GM23338 (cell line): Measurements from ENCODE around the gene FRMD3.

Source experiments
- CREB1 ChIP-seq: fragments of 250-450 bp; sonication (Bioruptor Pico); IDR thresholded peaks from 2 replicates; pipeline ENCODE4 v1.5.0; 2020; ENCODE audit warnings: low read depth, mild to moderate bottlenecking, moderate library complexity
- EZH2 ChIP-seq: fragments of 200-600 bp; sonication (generic); IDR thresholded peaks from one replicate; pipeline ENCODE4 v1.8.0; 2017; ENCODE audit warnings: antibody characterized with exemption, mild to moderate bottlenecking, low read depth; ENCODE audit not compliant: unreplicated experiment
- EZH2phosphoT487 ChIP-seq: fragments of 200-600 bp; sonication (generic); IDR thresholded peaks from one replicate; pipeline ENCODE4 v1.8.1; 2018; ENCODE audit warnings: antibody characterized with exemption; ENCODE audit not compliant: unreplicated experiment
- JUNB ChIP-seq: IDR thresholded peaks from one replicate; pipeline ENCODE4 v1.6.1; 2016; ENCODE audit warnings: antibody characterized with exemption; ENCODE audit not compliant: unreplicated experiment
- NANOG ChIP-seq: IDR thresholded peaks from 2 replicates; pipeline ENCODE4 v1.6.1; 2016; ENCODE audit warnings: antibody characterized with exemption, borderline replicate concordance
- POLR2AphosphoS5 ChIP-seq: IDR thresholded peaks from 2 replicates; pipeline ENCODE4 v1.6.1; 2016; ENCODE audit warnings: antibody characterized with exemption, low read depth
- STAT1 ChIP-seq: IDR thresholded peaks from one replicate; pipeline ENCODE4 v1.6.1; 2016; ENCODE audit warnings: antibody characterized with exemption; ENCODE audit not compliant: unreplicated experiment
- ZNF114 ChIP-seq: fragments of 250-450 bp; sonication (Bioruptor Pico); IDR thresholded peaks from 2 replicates; pipeline ENCODE4 v1.5.0; 2020; ENCODE audit warnings: mild to moderate bottlenecking, moderate library complexity
- ZNF331 ChIP-seq: fragments of 250-450 bp; sonication (Bioruptor Pico); IDR thresholded peaks from 2 replicates; pipeline ENCODE4 v1.5.0; 2020; ENCODE audit warnings: low read depth, mild to moderate bottlenecking, moderate library complexity
- TF ChIP-seq, protein P1 (sequence below), 2 experiments: fragments of 200-600 bp in 1 of 2; sonication (generic) in 1 of 2; conservative IDR thresholded peaks; 2 replicates each; pipeline versions ENCODE4 v1.5.1 to v1.6.1; 2016 to 2017; ENCODE audit warnings: antibody characterized with exemption in 2 of 2, low read depth in 2 of 2, mild to moderate bottlenecking in 2 of 2, moderate library complexity in 1 of 2
- TF ChIP-seq, protein P2 (sequence below): IDR thresholded peaks from one replicate; pipeline ENCODE4 v1.6.1; 2018; ENCODE audit warnings: antibody characterized with exemption; ENCODE audit not compliant: unreplicated experiment
- TF ChIP-seq, protein P3 (sequence below): fragments of 250-450 bp; sonication (Bioruptor Pico); IDR thresholded peaks from 2 replicates; pipeline ENCODE4 v1.5.0; 2020; ENCODE audit warnings: mild to moderate bottlenecking, moderate library complexity

DNA sequence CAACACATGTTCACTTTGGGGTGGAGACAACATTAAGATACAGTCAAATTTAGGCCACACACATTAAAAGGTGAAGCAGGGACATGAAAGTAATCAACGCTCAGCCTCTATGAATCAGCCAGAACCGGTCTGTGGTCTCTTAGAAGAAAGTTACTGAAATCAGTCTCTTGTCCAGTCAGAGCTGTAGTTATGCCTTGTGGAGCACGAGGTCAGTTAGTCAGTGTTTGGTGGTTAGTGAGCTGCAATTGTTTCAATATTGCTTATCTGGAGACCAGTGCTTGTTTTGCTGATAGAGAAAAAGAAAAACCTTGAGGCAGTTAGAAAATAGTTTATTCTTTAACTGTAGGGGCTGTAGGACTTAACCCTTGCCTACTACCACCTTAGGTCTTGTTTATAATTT, 317.5 kb downstream of the FRMD3 start:
- TF ChIP-seq, protein P1, sequence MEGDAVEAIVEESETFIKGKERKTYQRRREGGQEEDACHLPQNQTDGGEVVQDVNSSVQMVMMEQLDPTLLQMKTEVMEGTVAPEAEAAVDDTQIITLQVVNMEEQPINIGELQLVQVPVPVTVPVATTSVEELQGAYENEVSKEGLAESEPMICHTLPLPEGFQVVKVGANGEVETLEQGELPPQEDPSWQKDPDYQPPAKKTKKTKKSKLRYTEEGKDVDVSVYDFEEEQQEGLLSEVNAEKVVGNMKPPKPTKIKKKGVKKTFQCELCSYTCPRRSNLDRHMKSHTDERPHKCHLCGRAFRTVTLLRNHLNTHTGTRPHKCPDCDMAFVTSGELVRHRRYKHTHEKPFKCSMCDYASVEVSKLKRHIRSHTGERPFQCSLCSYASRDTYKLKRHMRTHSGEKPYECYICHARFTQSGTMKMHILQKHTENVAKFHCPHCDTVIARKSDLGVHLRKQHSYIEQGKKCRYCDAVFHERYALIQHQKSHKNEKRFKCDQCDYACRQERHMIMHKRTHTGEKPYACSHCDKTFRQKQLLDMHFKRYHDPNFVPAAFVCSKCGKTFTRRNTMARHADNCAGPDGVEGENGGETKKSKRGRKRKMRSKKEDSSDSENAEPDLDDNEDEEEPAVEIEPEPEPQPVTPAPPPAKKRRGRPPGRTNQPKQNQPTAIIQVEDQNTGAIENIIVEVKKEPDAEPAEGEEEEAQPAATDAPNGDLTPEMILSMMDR (conservative IDR thresholded peaks at IDR 0.05; ENCODE audit: low read depth in 2 of 2), result no peak
- TF ChIP-seq ZNF331 (CRISPR knock-in tag), result no peak
- TF ChIP-seq EZH2, result no peak
- TF ChIP-seq CREB1 (CRISPR knock-in tag), result no peak
- TF ChIP-seq JUNB, result no peak
- no peak for TF ChIP-seq EZH2phosphoT487
- TF ChIP-seq, protein P2, sequence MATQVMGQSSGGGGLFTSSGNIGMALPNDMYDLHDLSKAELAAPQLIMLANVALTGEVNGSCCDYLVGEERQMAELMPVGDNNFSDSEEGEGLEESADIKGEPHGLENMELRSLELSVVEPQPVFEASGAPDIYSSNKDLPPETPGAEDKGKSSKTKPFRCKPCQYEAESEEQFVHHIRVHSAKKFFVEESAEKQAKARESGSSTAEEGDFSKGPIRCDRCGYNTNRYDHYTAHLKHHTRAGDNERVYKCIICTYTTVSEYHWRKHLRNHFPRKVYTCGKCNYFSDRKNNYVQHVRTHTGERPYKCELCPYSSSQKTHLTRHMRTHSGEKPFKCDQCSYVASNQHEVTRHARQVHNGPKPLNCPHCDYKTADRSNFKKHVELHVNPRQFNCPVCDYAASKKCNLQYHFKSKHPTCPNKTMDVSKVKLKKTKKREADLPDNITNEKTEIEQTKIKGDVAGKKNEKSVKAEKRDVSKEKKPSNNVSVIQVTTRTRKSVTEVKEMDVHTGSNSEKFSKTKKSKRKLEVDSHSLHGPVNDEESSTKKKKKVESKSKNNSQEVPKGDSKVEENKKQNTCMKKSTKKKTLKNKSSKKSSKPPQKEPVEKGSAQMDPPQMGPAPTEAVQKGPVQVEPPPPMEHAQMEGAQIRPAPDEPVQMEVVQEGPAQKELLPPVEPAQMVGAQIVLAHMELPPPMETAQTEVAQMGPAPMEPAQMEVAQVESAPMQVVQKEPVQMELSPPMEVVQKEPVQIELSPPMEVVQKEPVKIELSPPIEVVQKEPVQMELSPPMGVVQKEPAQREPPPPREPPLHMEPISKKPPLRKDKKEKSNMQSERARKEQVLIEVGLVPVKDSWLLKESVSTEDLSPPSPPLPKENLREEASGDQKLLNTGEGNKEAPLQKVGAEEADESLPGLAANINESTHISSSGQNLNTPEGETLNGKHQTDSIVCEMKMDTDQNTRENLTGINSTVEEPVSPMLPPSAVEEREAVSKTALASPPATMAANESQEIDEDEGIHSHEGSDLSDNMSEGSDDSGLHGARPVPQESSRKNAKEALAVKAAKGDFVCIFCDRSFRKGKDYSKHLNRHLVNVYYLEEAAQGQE, result no peak
- TF ChIP-seq ZNF114 (CRISPR knock-in tag), result no peak
- no peak for TF ChIP-seq POLR2AphosphoS5
- TF ChIP-seq STAT1, result no peak
- TF ChIP-seq, protein P3, sequence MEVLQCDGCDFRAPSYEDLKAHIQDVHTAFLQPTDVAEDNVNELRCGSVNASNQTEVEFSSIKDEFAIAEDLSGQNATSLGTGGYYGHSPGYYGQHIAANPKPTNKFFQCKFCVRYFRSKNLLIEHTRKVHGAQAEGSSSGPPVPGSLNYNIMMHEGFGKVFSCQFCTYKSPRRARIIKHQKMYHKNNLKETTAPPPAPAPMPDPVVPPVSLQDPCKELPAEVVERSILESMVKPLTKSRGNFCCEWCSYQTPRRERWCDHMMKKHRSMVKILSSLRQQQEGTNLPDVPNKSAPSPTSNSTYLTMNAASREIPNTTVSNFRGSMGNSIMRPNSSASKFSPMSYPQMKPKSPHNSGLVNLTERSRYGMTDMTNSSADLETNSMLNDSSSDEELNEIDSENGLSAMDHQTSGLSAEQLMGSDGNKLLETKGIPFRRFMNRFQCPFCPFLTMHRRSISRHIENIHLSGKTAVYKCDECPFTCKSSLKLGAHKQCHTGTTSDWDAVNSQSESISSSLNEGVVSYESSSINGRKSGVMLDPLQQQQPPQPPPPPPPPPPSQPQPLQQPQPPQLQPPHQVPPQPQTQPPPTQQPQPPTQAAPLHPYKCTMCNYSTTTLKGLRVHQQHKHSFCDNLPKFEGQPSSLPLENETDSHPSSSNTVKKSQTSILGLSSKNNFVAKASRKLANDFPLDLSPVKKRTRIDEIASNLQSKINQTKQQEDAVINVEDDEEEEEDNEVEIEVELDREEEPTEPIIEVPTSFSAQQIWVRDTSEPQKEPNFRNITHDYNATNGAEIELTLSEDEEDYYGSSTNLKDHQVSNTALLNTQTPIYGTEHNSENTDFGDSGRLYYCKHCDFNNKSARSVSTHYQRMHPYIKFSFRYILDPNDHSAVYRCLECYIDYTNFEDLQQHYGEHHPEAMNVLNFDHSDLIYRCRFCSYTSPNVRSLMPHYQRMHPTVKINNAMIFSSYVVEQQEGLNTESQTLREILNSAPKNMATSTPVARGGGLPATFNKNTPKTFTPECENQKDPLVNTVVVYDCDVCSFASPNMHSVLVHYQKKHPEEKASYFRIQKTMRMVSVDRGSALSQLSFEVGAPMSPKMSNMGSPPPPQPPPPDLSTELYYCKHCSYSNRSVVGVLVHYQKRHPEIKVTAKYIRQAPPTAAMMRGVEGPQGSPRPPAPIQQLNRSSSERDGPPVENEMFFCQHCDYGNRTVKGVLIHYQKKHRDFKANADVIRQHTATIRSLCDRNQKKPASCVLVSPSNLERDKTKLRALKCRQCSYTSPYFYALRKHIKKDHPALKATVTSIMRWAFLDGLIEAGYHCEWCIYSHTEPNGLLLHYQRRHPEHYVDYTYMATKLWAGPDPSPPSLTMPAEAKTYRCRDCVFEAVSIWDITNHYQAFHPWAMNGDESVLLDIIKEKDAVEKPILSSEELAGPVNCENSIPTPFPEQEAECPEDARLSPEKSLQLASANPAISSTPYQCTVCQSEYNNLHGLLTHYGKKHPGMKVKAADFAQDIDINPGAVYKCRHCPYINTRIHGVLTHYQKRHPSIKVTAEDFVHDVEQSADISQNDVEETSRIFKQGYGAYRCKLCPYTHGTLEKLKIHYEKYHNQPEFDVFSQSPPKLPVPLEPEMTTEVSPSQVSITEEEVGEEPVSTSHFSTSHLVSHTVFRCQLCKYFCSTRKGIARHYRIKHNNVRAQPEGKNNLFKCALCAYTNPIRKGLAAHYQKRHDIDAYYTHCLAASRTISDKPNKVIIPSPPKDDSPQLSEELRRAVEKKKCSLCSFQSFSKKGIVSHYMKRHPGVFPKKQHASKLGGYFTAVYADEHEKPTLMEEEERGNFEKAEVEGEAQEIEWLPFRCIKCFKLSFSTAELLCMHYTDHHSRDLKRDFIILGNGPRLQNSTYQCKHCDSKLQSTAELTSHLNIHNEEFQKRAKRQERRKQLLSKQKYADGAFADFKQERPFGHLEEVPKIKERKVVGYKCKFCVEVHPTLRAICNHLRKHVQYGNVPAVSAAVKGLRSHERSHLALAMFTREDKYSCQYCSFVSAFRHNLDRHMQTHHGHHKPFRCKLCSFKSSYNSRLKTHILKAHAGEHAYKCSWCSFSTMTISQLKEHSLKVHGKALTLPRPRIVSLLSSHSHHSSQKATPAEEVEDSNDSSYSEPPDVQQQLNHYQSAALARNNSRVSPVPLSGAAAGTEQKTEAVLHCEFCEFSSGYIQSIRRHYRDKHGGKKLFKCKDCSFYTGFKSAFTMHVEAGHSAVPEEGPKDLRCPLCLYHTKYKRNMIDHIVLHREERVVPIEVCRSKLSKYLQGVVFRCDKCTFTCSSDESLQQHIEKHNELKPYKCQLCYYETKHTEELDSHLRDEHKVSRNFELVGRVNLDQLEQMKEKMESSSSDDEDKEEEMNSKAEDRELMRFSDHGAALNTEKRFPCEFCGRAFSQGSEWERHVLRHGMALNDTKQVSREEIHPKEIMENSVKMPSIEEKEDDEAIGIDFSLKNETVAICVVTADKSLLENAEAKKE (CRISPR knock-in tag), result no peak
- no peak for TF ChIP-seq NANOG
